H9 (cell line): ENCODE measurements around the gene WNT3A. TPM values are rescaled to one million over a fixed set of nuclear protein-coding genes. Genes with fewer than 3 reads are reported as not detected.

ENCODE experiments used
- DNase-seq: peaks from one replicate; pipeline ENCODE4 v3.0.0-alpha.2; 2017
- H2AFZ ChIP-seq: one replicate; pipeline ENCODE4 v1.6.1; 2013; ENCODE audit warnings: mild to moderate bottlenecking, low read length, control low read depth, moderate library complexity
- H2AK5ac ChIP-seq: 2 replicates; pipeline ENCODE4 v1.6.1; 2013; ENCODE audit warnings: low read length, control low read depth, mixed read lengths; ENCODE audit not compliant: insufficient read length
- H2BK120ac ChIP-seq: one replicate; pipeline ENCODE4 v1.6.1; 2013; ENCODE audit warnings: low read depth, mild to moderate bottlenecking, low read length, control low read depth, inconsistent platforms; ENCODE audit not compliant: poor library complexity, severe bottlenecking
- H2BK12ac ChIP-seq: 2 replicates; pipeline ENCODE4 v1.6.1; 2013; ENCODE audit warnings: low read length, control low read depth, mixed read lengths, low read depth; ENCODE audit not compliant: insufficient read length
- H2BK15ac ChIP-seq: 2 replicates; pipeline ENCODE4 v1.6.1; 2013; ENCODE audit warnings: low read depth, low read length, control low read depth
- H2BK20ac ChIP-seq: one replicate; pipeline ENCODE4 v1.6.1; 2013; ENCODE audit warnings: low read depth, mild to moderate bottlenecking, low read length, control low read depth, inconsistent platforms; ENCODE audit not compliant: poor library complexity, severe bottlenecking
- H2BK5ac ChIP-seq: 2 replicates; pipeline ENCODE4 v1.6.1; 2013; ENCODE audit warnings: low read length, control low read depth, mixed read lengths; ENCODE audit not compliant: insufficient read length
- H3K14ac ChIP-seq: 2 replicates; pipeline ENCODE4 v1.6.1; 2013; ENCODE audit warnings: low read length, control low read depth; ENCODE audit not compliant: insufficient read depth
- H3K18ac ChIP-seq: 2 replicates; pipeline ENCODE4 v1.6.1; 2013; ENCODE audit warnings: low read depth, mild to moderate bottlenecking, mixed read lengths, low read length, control low read depth; ENCODE audit not compliant: insufficient read length
- H3K23ac ChIP-seq: 2 replicates; pipeline ENCODE4 v1.6.1; 2013; ENCODE audit warnings: low read length, control low read depth, mixed read lengths, low read depth; ENCODE audit not compliant: insufficient read length
- H3K23me2 ChIP-seq: 2 replicates; pipeline ENCODE4 v1.6.1; 2013; ENCODE audit warnings: low read depth, mild to moderate bottlenecking, mixed read lengths, low read length, control low read depth; ENCODE audit not compliant: insufficient read length, poor library complexity, severe bottlenecking
- H3K27ac ChIP-seq: 2 replicates; pipeline ENCODE4 v1.5.1; 2013; ENCODE audit warnings: low read length, control low read depth, mixed read lengths, low read depth; ENCODE audit not compliant: insufficient read length
- H3K27me3 ChIP-seq: 2 replicates; pipeline ENCODE4 v1.6.1; 2013; ENCODE audit warnings: low read length, control low read depth, inconsistent platforms; ENCODE audit not compliant: insufficient read depth
- H3K4ac ChIP-seq: 2 replicates; pipeline ENCODE4 v1.6.1; 2013; ENCODE audit warnings: low read depth, mild to moderate bottlenecking, control low read depth, inconsistent platforms, low read length, moderate library complexity
- H3K4me1 ChIP-seq: 2 replicates; pipeline ENCODE4 v1.6.1; 2013; ENCODE audit warnings: low read length, control low read depth, inconsistent platforms; ENCODE audit not compliant: insufficient read depth
- H3K4me2 ChIP-seq: 2 replicates; pipeline ENCODE4 v1.6.1; 2013; ENCODE audit warnings: low read length, control low read depth, mixed read lengths; ENCODE audit not compliant: insufficient read length, insufficient read depth
- H3K56ac ChIP-seq: 2 replicates; pipeline ENCODE4 v1.6.1; 2013; ENCODE audit warnings: low read depth, mild to moderate bottlenecking, mixed read lengths, low read length, control low read depth; ENCODE audit not compliant: insufficient read length
- H3K79me1 ChIP-seq: 2 replicates; pipeline ENCODE4 v1.6.1; 2013; ENCODE audit warnings: low read depth, mild to moderate bottlenecking, moderate library complexity, low read length, control low read depth, inconsistent platforms; ENCODE audit not compliant: insufficient read depth, poor library complexity, severe bottlenecking
- H3K79me2 ChIP-seq: 2 replicates; pipeline ENCODE4 v1.6.1; 2013; ENCODE audit warnings: low read length, control low read depth, inconsistent platforms; ENCODE audit not compliant: insufficient read depth
- H3K9ac ChIP-seq: 2 replicates; pipeline ENCODE4 v1.6.1; 2013; ENCODE audit warnings: low read length, control low read depth, mixed read lengths; ENCODE audit not compliant: insufficient read length; ENCODE audit errors: extremely low read depth
- H3K9me3 ChIP-seq: one replicate; pipeline ENCODE4 v1.6.1; 2013; ENCODE audit warnings: low read depth, low read length, inconsistent platforms; ENCODE audit not compliant: control insufficient read depth
- H3T11ph ChIP-seq: one replicate; pipeline ENCODE4 v1.6.1; 2013; ENCODE audit warnings: mild to moderate bottlenecking, low read length, control low read depth, inconsistent platforms
- H4K20me1 ChIP-seq: one replicate; pipeline ENCODE4 v1.6.1; 2013; ENCODE audit not compliant: control insufficient read depth, insufficient read length, insufficient read depth
- H4K5ac ChIP-seq: 2 replicates; pipeline ENCODE4 v1.6.1; 2013; ENCODE audit warnings: low read depth, mild to moderate bottlenecking, mixed read lengths, low read length, control low read depth; ENCODE audit not compliant: insufficient read length
- H4K8ac ChIP-seq: replicated peaks from 2 replicates; pipeline ENCODE4 v1.6.1; 2013; ENCODE audit warnings: low read length, control low read depth, mixed read lengths, low read depth; ENCODE audit not compliant: insufficient read length
- H4K91ac ChIP-seq: 2 replicates; pipeline ENCODE4 v1.6.1; 2013; ENCODE audit warnings: low read depth, mild to moderate bottlenecking, moderate library complexity, mixed read lengths, low read length, control low read depth; ENCODE audit not compliant: insufficient read length
- H3K27ac Mint-ChIP-seq, 3 experiments: 2 replicates in 2 of 3; 3 replicates in 1 of 3; pipeline ENCODE4 v1.8.0; 2020 to 2021; ENCODE audit warnings: mixed read lengths in 3 of 3, mild to moderate bottlenecking in 1 of 3, moderate library complexity in 1 of 3
- H3K27me3 Mint-ChIP-seq: 2 replicates; pipeline ENCODE4 v1.8.0; 2021; ENCODE audit warnings: low read depth, mild to moderate bottlenecking, moderate library complexity, mixed read lengths
- H3K36me3 Mint-ChIP-seq, 3 experiments: 2 replicates in 2 of 3; 3 replicates in 1 of 3; pipeline ENCODE4 v1.8.0; 2020 to 2021; ENCODE audit warnings: low read depth in 3 of 3, mixed read lengths in 3 of 3; ENCODE audit not compliant: insufficient read depth in 1 of 3
- H3K4me1 Mint-ChIP-seq, 2 experiments: 2 replicates each; pipeline ENCODE4 v1.8.0; 2020; ENCODE audit warnings: mixed read lengths in 2 of 2
- H3K4me3 Mint-ChIP-seq, 2 experiments: 2 replicates in 1 of 2; 3 replicates in 1 of 2; pipeline ENCODE4 v1.8.0; 2020 to 2021; ENCODE audit warnings: mild to moderate bottlenecking in 2 of 2, mixed read lengths in 2 of 2, moderate library complexity in 1 of 2
- H3K9me3 Mint-ChIP-seq, 2 experiments: 2 replicates in 1 of 2; 3 replicates in 1 of 2; pipeline ENCODE4 v1.8.0; 2020; ENCODE audit warnings: mild to moderate bottlenecking in 2 of 2, mixed read lengths in 2 of 2, moderate library complexity in 1 of 2
- CTCF ChIP-seq: fragments of 200-600 bp; sonication (generic); conservative IDR thresholded peaks from 3 replicates; pipeline ENCODE4 v1.8.0; 2021; ENCODE audit warnings: antibody characterized with exemption, mild to moderate bottlenecking
- WGBS: extraction: QIAGEN DNeasy Blood & Tissue Kit; methylation state at CpG from one replicate; pipeline ENCODE4 v1.1.7; 2013; ENCODE audit warnings: missing lambda C conversion rate, low lambda C conversion rate, mixed read lengths; ENCODE audit not compliant: insufficient read length; ENCODE audit errors: extremely low coverage; 5-methylcytosine and 5-hydroxymethylcytosine counted together
- total RNA-seq: library from RNA; stranded (reverse); gene quantifications from 2 replicates; pipeline ENCODE4 v1.2.1, GENCODE V29; 2021

Gene WNT3A
- total RNA-seq, 1 experiment from 2014 or later: 0.17 TPM

DNA sequence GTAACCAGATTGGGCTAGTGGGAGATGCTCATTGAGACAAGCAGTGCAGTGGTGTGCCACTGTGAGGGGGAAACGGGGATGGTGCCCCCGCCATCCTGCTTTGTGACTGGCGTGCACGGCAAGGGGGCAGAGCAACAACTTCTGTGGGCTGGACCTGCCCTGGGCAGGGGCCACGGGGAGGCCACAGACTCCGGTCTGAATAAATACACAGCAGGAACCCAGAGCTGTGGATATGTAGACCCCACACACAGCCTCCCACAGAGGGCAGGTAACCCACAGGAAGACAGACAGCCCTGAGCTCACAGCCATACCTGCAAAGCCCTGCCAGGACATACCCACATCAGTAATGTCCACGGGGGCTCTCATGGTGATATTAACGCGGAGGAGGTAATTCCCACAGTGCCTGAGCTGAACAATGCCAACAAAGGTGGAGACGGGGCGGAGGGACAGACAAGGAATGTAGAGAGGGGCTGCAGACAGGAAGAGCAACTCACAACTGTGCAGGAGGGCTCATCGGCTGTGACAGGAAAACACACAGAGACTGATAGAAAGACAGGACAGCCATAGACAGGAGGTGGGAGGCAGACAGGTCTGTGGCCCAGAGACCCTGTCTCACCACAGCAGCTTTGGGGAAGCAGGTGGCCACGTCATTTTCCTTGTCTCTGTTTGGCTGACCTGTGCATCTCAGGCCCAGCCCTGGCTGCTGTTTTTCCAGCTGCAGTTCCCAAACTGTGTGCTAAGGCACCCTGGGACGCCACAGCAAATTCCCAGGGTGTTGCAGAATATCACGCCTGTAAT lies 4.9 kb upstream of the WNT3A start:
- no peak overlapping the region for H4K5ac ChIP-seq
- H3K79me1 ChIP-seq: no peaks in the 10 kb centered on the region
- peaks cover 93% of the 10 kb centered on the region for H3K27me3 Mint-ChIP-seq
- H3K4me2 ChIP-seq: no peak overlapping the region
- no peak overlapping the region for H3K4me3 Mint-ChIP-seq
- DNase-seq: no peak
- H3K4me1 ChIP-seq: no peaks in the 10 kb centered on the region; the same call in 1 of the 2 replicates
- H3K23ac ChIP-seq: no peak overlapping the region
- no peak overlapping the region for H4K8ac ChIP-seq
- H4K20me1 ChIP-seq: no peaks in the 10 kb centered on the region
- H3K4ac ChIP-seq: no peak overlapping the region
- peaks cover 7 to 11% of the 10 kb centered on the region in 2 experiments; a peak in 3 of 5 replicates for H3K9me3 Mint-ChIP-seq
- H2BK120ac ChIP-seq: no peak overlapping the region
- no CpG with 5 or more reads among the region's 15 CpGs for WGBS
- H3K56ac ChIP-seq: no peak overlapping the region
- H2BK15ac ChIP-seq: no peak overlapping the region
- no peak for TF ChIP-seq CTCF
- H2AK5ac ChIP-seq: no peak overlapping the region
- no peak overlapping the region; the same call in 1 of the 2 replicates for H3K14ac ChIP-seq
- no peak overlapping the region for H2BK5ac ChIP-seq
- no peak overlapping the region for H4K91ac ChIP-seq
- H3T11ph ChIP-seq: no peak overlapping the region
- no peak overlapping the region for H2BK12ac ChIP-seq
- no peak overlapping the region for H3K9ac ChIP-seq
- no peak overlapping the region for H3K27ac Mint-ChIP-seq
- peaks cover 12 to 18% of the 10 kb centered on the region in 2 experiments for H3K4me1 Mint-ChIP-seq
- peaks cover 40% of the 10 kb centered on the region for H3K27me3 ChIP-seq
- no peak overlapping the region for H3K18ac ChIP-seq
- no peaks in the 10 kb centered on the region; a peak in 1 of 7 replicates for H3K36me3 Mint-ChIP-seq
- H3K27ac ChIP-seq: no peak overlapping the region
- no peak overlapping the region for H2BK20ac ChIP-seq
- H3K79me2 ChIP-seq: no peaks in the 10 kb centered on the region
- H3K23me2 ChIP-seq: peaks cover 11% of the 10 kb centered on the region
- H3K9me3 ChIP-seq: no peaks in the 10 kb centered on the region
- H2AFZ ChIP-seq: no peak overlapping the region
